ENCODE measurements around the gene LRIG2. TPM values are rescaled to one million over a fixed set of nuclear protein-coding genes. Genes with fewer than 3 reads are reported as not detected.

The LRIG2 gene
- total and polyA plus RNA-seq, 2 experiments from 2014 or later: 4.3 to 12.7 TPM

DNA sequence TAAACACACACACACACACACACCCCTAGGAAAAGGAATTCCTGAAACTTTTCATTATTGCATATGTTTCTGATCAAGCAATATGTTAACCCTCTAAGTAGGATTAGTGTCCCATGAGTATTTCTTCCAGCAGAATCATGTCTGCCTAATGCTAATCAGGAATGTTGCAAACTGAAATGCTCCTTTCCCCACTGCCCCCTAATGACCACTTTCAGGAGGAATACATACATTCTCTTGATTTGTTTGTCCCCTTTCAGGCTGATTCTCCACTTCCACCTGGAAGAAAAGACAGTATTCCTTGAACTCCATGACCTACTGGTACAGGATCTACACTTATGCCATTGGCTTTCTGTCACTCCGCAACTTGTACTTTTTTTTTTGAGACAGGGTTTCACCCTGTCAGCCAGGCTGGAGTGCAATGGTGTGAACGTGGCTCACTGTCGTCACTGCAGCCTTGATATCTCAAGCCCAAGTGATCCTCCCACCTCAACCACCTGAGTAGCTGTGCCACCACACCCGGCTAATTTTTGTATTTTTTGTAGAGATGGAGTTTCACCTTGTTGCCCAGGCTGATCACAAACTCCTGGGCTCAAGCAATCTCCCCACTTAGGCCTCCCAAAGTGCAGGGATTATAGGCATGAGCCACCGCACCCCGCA, 56.7 kb downstream of the LRIG2 start:
- no peaks in the 10 kb centered on the region for H3K79me2 ChIP-seq
- H3K4me2 ChIP-seq: no peak overlapping the region
- TF ChIP-seq EZH2phosphoT487 (IDR thresholded peaks at IDR 0.05; ENCODE audit: low read depth, severe bottlenecking, unreplicated experiment): no peak
- TF ChIP-seq EZH2 (IDR thresholded peaks at IDR 0.05; ENCODE audit: borderline replicate concordance): no peak
- TF ChIP-seq, protein P1, sequence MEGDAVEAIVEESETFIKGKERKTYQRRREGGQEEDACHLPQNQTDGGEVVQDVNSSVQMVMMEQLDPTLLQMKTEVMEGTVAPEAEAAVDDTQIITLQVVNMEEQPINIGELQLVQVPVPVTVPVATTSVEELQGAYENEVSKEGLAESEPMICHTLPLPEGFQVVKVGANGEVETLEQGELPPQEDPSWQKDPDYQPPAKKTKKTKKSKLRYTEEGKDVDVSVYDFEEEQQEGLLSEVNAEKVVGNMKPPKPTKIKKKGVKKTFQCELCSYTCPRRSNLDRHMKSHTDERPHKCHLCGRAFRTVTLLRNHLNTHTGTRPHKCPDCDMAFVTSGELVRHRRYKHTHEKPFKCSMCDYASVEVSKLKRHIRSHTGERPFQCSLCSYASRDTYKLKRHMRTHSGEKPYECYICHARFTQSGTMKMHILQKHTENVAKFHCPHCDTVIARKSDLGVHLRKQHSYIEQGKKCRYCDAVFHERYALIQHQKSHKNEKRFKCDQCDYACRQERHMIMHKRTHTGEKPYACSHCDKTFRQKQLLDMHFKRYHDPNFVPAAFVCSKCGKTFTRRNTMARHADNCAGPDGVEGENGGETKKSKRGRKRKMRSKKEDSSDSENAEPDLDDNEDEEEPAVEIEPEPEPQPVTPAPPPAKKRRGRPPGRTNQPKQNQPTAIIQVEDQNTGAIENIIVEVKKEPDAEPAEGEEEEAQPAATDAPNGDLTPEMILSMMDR (IDR thresholded peaks at IDR 0.05; ENCODE audit: poor library complexity): no peak
- H4K20me1 ChIP-seq (ENCODE audit: insufficient read depth, poor library complexity, severe bottlenecking): no peaks in the 10 kb centered on the region
- no peaks in the 10 kb centered on the region for H3K27me3 ChIP-seq
- no peak for DNase-seq (ENCODE audit: low spot score)
- no peak overlapping the region for H2AFZ ChIP-seq
- no peaks in the 10 kb centered on the region for H3K9me3 ChIP-seq (ENCODE audit: low read depth)
- no peaks in the 10 kb centered on the region for H3K36me3 ChIP-seq (replicated peaks; ENCODE audit: insufficient read depth, low read depth)
- WGBS (ENCODE audit: low lambda C conversion rate, missing lambda C conversion rate): 96% methylated on average over 6 of the region's 6 CpGs
- no peaks in the 10 kb centered on the region for H3K9me2 ChIP-seq (replicated peaks; ENCODE audit: insufficient read depth)
- H3K4me3 ChIP-seq: no peak overlapping the region
- H3K27ac ChIP-seq: no peak overlapping the region
- H3K4me1 ChIP-seq (ENCODE audit: insufficient read depth): no peaks in the 10 kb centered on the region

DNA sequence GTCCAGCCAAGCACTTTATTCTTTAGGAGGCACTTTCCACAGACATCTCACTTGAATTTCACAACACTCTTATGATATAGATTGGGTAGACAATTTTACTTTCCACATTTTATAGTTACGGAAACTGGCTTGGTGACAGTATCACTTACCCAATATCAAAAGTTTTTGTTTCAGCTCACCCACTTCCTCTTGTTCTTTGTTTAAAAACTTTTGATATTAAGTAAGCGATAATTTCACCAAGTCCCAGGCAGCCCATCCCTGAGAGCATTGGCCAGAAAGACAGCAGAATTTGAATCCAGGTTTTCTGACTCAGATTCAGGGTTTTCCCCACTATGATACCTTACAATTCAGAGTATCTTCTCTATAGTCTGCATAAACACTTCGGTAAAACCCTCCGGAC, 60.0 kb downstream of the LRIG2 start:
- no peak overlapping the region for H3K4me3 ChIP-seq
- no peaks in the 10 kb centered on the region for H3K27me3 ChIP-seq
- no peak overlapping the region for H3K4me2 ChIP-seq
- no peaks in the 10 kb centered on the region for H3K4me1 ChIP-seq (ENCODE audit: insufficient read depth)
- no peaks in the 10 kb centered on the region for H3K9me2 ChIP-seq (replicated peaks; ENCODE audit: insufficient read depth)
- H3K9me3 ChIP-seq (ENCODE audit: low read depth): no peaks in the 10 kb centered on the region
- H2AFZ ChIP-seq: no peak overlapping the region
- WGBS (ENCODE audit: low lambda C conversion rate, missing lambda C conversion rate): 96% methylated on average over 4 of the region's 4 CpGs
- H3K27ac ChIP-seq: no peak overlapping the region
- no peaks in the 10 kb centered on the region for H3K79me2 ChIP-seq
- no peaks in the 10 kb centered on the region for H4K20me1 ChIP-seq (ENCODE audit: insufficient read depth, poor library complexity, severe bottlenecking)
- no peaks in the 10 kb centered on the region for H3K36me3 ChIP-seq (replicated peaks; ENCODE audit: insufficient read depth, low read depth)
- no peak for TF ChIP-seq EZH2 (IDR thresholded peaks at IDR 0.05; ENCODE audit: borderline replicate concordance)
- no peak for TF ChIP-seq EZH2phosphoT487 (IDR thresholded peaks at IDR 0.05; ENCODE audit: low read depth, severe bottlenecking, unreplicated experiment)
- TF ChIP-seq, protein P1 (IDR thresholded peaks at IDR 0.05; ENCODE audit: poor library complexity): no peak
- DNase-seq (ENCODE audit: low spot score): no peak

DNA sequence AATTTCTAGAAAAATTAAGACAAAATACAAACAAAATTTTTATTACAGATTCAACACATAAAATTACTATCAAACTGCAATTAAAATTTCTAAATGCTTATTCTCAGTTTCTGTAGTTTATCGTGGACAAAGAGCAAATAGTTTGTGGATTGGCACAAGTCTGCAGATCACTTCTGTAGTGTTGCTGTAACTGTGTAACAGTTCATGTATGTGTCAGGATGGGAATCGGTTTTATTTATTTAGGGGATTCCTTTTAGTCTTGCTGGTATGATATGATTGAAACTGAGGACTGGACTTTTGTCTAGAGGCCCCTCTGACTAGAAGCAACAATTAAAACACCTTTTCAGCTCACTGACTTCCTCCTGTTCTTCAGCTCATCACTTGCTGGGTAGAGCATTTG, 60.8 kb downstream of the LRIG2 start:
- no peaks in the 10 kb centered on the region for H4K20me1 ChIP-seq (ENCODE audit: insufficient read depth, poor library complexity, severe bottlenecking)
- no peak for DNase-seq (ENCODE audit: low spot score)
- WGBS (ENCODE audit: low lambda C conversion rate, missing lambda C conversion rate): 81% methylated on average over 2 of the region's 2 CpGs
- H3K4me2 ChIP-seq: no peak overlapping the region
- TF ChIP-seq EZH2phosphoT487 (IDR thresholded peaks at IDR 0.05; ENCODE audit: low read depth, severe bottlenecking, unreplicated experiment) (no peak), EZH2 (IDR thresholded peaks at IDR 0.05; ENCODE audit: borderline replicate concordance) (no peak)
- TF ChIP-seq, protein P1 (IDR thresholded peaks at IDR 0.05; ENCODE audit: poor library complexity): no peak
- no peaks in the 10 kb centered on the region for H3K36me3 ChIP-seq (replicated peaks; ENCODE audit: insufficient read depth, low read depth)
- no peaks in the 10 kb centered on the region for H3K4me1 ChIP-seq (ENCODE audit: insufficient read depth)
- no peaks in the 10 kb centered on the region for H3K27me3 ChIP-seq
- H3K9me2 ChIP-seq (replicated peaks; ENCODE audit: insufficient read depth): no peaks in the 10 kb centered on the region
- H3K27ac ChIP-seq: no peak overlapping the region
- H2AFZ ChIP-seq: no peak overlapping the region
- H3K79me2 ChIP-seq: no peaks in the 10 kb centered on the region
- no peaks in the 10 kb centered on the region for H3K9me3 ChIP-seq (ENCODE audit: low read depth)
- H3K4me3 ChIP-seq: no peak overlapping the region

All from hepatocyte (in vitro differentiated cells).